ENCODE measurements around the gene PCAT6.

DNA sequence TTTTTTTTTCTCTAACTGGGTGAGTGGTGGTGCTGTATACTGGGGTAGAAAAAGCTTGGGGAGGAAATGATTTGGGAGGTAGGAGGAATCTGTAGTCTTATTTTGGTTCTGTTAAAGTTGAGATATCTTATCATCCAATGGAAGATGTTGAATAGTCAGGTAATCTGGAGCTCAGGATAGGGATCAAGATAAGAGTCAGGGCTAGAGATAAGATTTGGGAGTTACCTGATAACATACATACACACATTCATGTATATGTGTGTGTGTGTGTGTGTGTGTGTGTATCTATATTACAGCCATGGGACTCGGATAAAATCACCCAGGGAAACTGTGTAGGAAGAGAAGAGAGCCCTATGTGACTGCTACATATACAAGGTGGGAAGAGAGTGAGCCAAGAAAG, 8.1 kb downstream of the PCAT6 start:
- TF ChIP-seq, protein P1, sequence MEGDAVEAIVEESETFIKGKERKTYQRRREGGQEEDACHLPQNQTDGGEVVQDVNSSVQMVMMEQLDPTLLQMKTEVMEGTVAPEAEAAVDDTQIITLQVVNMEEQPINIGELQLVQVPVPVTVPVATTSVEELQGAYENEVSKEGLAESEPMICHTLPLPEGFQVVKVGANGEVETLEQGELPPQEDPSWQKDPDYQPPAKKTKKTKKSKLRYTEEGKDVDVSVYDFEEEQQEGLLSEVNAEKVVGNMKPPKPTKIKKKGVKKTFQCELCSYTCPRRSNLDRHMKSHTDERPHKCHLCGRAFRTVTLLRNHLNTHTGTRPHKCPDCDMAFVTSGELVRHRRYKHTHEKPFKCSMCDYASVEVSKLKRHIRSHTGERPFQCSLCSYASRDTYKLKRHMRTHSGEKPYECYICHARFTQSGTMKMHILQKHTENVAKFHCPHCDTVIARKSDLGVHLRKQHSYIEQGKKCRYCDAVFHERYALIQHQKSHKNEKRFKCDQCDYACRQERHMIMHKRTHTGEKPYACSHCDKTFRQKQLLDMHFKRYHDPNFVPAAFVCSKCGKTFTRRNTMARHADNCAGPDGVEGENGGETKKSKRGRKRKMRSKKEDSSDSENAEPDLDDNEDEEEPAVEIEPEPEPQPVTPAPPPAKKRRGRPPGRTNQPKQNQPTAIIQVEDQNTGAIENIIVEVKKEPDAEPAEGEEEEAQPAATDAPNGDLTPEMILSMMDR (IDR thresholded peaks at IDR 0.05), result no peak
- TF ChIP-seq POLR2AphosphoS5 (IDR thresholded peaks at IDR 0.05) (no peak), POLR2A (IDR thresholded peaks at IDR 0.05) (no peak), EP300 (IDR thresholded peaks at IDR 0.05) (no peak)
